ENCODE data around the gene SUMO3. TPM values are rescaled to one million over a fixed set of nuclear protein-coding genes. Genes with fewer than 3 reads are reported as not detected.

The SUMO3 gene
- total and polyA plus RNA-seq, 2 donors (not counting 1 experiment from before 2014, with no cell fraction given) = 96.3 to 190 TPM

GRCh38 chr21:44846485-44847260, 28.8 kb upstream of the SUMO3 start:
- H4K20me1 ChIP-seq (ENCODE audit: control insufficient read depth, extremely low read depth, insufficient read depth, low read length) = no peaks in the 10 kb centered on the region
- peak overlapping the region in 2 of 4 experiments; percentile 6 to 56 for H3K4me3 ChIP-seq (replicated peaks in 1 of 4; ENCODE audit: control extremely low read depth in 1 of 4, insufficient read depth in 1 of 4, low read depth in 3 of 4, low read length in 4 of 4)
- H3K4me2 ChIP-seq (ENCODE audit: extremely low read depth, insufficient read depth, low read length) = peak overlapping the region; percentile 81
- peaks cover 3% of the 10 kb centered on the region for H3K27me3 ChIP-seq (ENCODE audit: control insufficient read depth, insufficient read depth, low read length)
- no peak overlapping the region for H3K9ac ChIP-seq (ENCODE audit: insufficient read depth, low read length)
- H3K36me3 ChIP-seq (ENCODE audit: control insufficient read depth, insufficient read depth, low read length) = peaks cover 19% of the 10 kb centered on the region
- no peak overlapping the region for H3K27ac ChIP-seq (ENCODE audit: insufficient read depth, low read length)
- TF ChIP-seq EZH2 (IDR thresholded peaks at IDR 0.05; ENCODE audit: low read length, missing control alignments) = no peak
- no peak for TF ChIP-seq CTCF (conservative IDR thresholded peaks at IDR 0.05 in 1 of 2, IDR thresholded peaks at IDR 0.05 in 1 of 2; ENCODE audit: low read depth in 1 of 2, low read length in 2 of 2)
- no peaks in the 10 kb centered on the region for H3K79me2 ChIP-seq (ENCODE audit: control insufficient read depth, insufficient read depth, low read length)
- H3K4me1 ChIP-seq (ENCODE audit: control insufficient read depth, extremely low read depth, insufficient read depth, low read length) = peaks cover 13% of the 10 kb centered on the region
- DNase-seq (ENCODE audit: low read depth in 2 of 2) = peak in 1 of 2 donors; percentile 64
- no peaks in the 10 kb centered on the region for H3K9me3 ChIP-seq (ENCODE audit: control insufficient read depth, insufficient read depth, low read depth, low read length)
- no peak overlapping the region for H2AFZ ChIP-seq (ENCODE audit: low read length)

GRCh38 chr21:44846224-44846484, 28.3 kb upstream of the SUMO3 start:
- Histone ChIP-seq H4K20me1 (ENCODE audit: control insufficient read depth, extremely low read depth, insufficient read depth, low read length) (no peaks in the 10 kb centered on the region), H3K4me3 (replicated peaks in 1 of 4; ENCODE audit: control extremely low read depth in 1 of 4, insufficient read depth in 1 of 4, low read depth in 3 of 4, low read length in 4 of 4) (peak overlapping the region; percentile 6 to 56 (median 34)), H3K27ac (ENCODE audit: insufficient read depth, low read length) (no peak overlapping the region)

More at GRCh38 chr21:44846224-44846484, 28.3 kb upstream of the SUMO3 start:
- peak in 1 of 2 donors; percentile 35 for DNase-seq (ENCODE audit: low read depth in 2 of 2)
- H3K36me3 ChIP-seq (ENCODE audit: control insufficient read depth, insufficient read depth, low read length) = peaks cover 17% of the 10 kb centered on the region
- peaks cover 3% of the 10 kb centered on the region for H3K27me3 ChIP-seq (ENCODE audit: control insufficient read depth, insufficient read depth, low read length)
- H2AFZ ChIP-seq (ENCODE audit: low read length) = no peak overlapping the region
- H3K79me2 ChIP-seq (ENCODE audit: control insufficient read depth, insufficient read depth, low read length) = no peaks in the 10 kb centered on the region
- H3K9ac ChIP-seq (ENCODE audit: insufficient read depth, low read length) = no peak overlapping the region
- no peaks in the 10 kb centered on the region for H3K9me3 ChIP-seq (ENCODE audit: control insufficient read depth, insufficient read depth, low read depth, low read length)
- TF ChIP-seq CTCF (conservative IDR thresholded peaks at IDR 0.05 in 1 of 2, IDR thresholded peaks at IDR 0.05 in 1 of 2; ENCODE audit: low read depth in 1 of 2, low read length in 2 of 2) (no peak), EZH2 (IDR thresholded peaks at IDR 0.05; ENCODE audit: low read length, missing control alignments) (no peak)
- H3K4me1 ChIP-seq (ENCODE audit: control insufficient read depth, extremely low read depth, insufficient read depth, low read length) = peaks cover 13% of the 10 kb centered on the region
- peak overlapping the region; percentile 81 for H3K4me2 ChIP-seq (ENCODE audit: extremely low read depth, insufficient read depth, low read length)

All from fibroblast of lung (primary cell).